ENCODE results near the gene THSD4.

THSD4 gene

DNA sequence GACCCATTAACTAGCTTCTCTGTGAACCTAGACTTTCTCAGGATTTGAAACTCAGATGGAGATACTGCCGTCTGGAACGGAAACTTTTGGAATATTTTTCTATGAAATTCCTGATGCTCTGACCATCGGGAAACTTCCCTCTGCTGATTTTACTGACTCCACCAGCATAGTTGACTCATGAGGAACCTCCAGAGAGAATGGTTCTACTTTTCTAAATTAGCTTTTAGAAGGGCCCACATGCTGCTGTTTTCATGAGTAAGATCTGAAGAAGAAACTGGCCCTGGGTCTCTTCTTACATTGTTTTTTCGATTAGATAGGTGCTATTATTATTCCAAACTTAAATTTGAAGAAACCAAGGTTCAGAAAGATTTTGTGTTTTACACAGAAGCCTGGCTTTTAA is 368.8 kb downstream of the THSD4 start:
- Histone ChIP-seq H3K27me3 (ENCODE audit: insufficient read depth, low read length) (no peaks in the 10 kb centered on the region), H3K36me3 (ENCODE audit: insufficient read depth, low read length) (no peaks in the 10 kb centered on the region), H3K4me1 (ENCODE audit: control insufficient read depth, insufficient read depth, low read length, unreplicated experiment) (no peaks in the 10 kb centered on the region), H2AFZ (ENCODE audit: low read length, unreplicated experiment) (no peak overlapping the region), H3K79me2 (ENCODE audit: control insufficient read depth, insufficient read depth, low read length, unreplicated experiment) (no peaks in the 10 kb centered on the region), H3K4me3 (ENCODE audit: low read depth, low read length) (no peak overlapping the region), H3K27ac (ENCODE audit: low read depth, low read length) (no peak overlapping the region)

DNA sequence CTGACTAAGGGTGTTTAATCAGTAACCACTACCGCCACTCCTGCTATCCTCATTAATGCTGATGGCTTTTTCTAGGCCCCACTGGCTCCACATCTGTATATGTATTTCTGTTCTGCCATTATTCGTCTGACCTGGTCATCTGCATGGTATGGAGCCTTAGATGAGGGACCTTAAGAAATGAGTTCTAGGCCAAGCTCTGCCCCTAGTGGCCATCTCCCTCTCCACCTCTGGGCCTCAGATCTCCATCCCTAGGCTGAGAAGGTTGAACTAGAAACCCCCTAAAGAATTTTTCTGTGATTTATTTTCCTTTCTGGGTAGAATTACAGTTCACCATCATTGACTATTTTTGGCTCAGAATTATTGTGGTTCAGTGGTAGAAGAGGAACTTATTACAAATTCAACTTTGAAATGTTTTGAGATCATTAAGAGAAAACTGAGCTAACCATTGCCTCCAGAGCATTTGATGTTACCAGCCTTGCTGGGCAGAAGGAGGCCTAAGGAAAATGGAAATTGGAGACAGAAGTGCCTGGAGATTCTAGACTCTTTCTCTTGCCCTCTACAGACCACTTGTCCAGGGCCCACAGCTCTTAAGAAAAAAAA is 369.9 kb downstream of the THSD4 start:
- H3K27me3 ChIP-seq (ENCODE audit: insufficient read depth, low read length): no peaks in the 10 kb centered on the region
- no peaks in the 10 kb centered on the region for H3K79me2 ChIP-seq (ENCODE audit: control insufficient read depth, insufficient read depth, low read length, unreplicated experiment)
- H3K27ac ChIP-seq (ENCODE audit: low read depth, low read length): no peak overlapping the region
- H3K4me3 ChIP-seq (ENCODE audit: low read depth, low read length): no peak overlapping the region
- H3K4me1 ChIP-seq (ENCODE audit: control insufficient read depth, insufficient read depth, low read length, unreplicated experiment): no peaks in the 10 kb centered on the region
- no peaks in the 10 kb centered on the region for H3K36me3 ChIP-seq (ENCODE audit: insufficient read depth, low read length)
- H2AFZ ChIP-seq (ENCODE audit: low read length, unreplicated experiment): no peak overlapping the region

DNA sequence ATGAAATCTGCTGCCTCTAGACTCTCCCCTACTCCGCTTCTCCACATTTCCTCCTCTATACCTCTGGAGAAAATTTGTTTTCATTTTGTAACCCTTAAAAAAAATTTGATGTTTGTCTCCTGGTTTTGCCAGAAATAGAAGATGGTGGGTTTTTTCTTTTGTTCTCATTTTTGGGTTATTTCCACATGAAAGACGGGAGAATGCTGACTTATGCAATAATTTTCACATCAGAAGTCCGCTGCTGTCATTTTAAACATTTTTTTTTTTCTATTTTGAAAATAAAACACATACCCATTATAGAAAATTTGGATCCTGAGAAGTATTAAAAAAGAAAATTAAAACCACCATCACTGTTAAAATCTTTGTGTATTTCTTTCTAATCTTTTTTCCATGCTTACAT is 374.3 kb downstream of the THSD4 start:
- no peak overlapping the region for H2AFZ ChIP-seq (ENCODE audit: low read length, unreplicated experiment)
- no peak overlapping the region for H3K27ac ChIP-seq (ENCODE audit: low read depth, low read length)
- no peaks in the 10 kb centered on the region for H3K79me2 ChIP-seq (ENCODE audit: control insufficient read depth, insufficient read depth, low read length, unreplicated experiment)
- H3K4me1 ChIP-seq (ENCODE audit: control insufficient read depth, insufficient read depth, low read length, unreplicated experiment): no peaks in the 10 kb centered on the region
- no peaks in the 10 kb centered on the region for H3K27me3 ChIP-seq (ENCODE audit: insufficient read depth, low read length)
- H3K4me3 ChIP-seq (ENCODE audit: low read depth, low read length): no peak overlapping the region
- H3K36me3 ChIP-seq (ENCODE audit: insufficient read depth, low read length): no peaks in the 10 kb centered on the region

DNA sequence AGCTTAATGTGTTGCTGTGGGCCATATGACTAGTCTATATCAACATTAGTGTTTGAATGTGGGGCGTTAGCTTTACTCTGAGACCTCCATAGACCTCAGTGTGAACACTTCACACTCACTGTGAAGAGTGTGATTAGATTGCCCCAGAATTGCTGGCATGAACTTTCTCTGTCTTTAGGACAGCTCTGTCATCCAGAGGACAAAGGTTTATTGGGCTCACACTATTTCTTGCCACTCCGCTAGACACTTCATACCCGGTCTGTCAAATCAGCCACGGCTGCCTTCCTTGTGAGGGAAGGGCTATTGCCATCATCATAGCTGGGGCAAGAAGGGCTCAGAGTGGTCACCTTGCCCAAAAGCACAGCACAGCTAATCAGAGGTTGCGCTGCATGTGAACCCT is 378.3 kb downstream of the THSD4 start:
- peaks cover 10% of the 10 kb centered on the region for H3K4me1 ChIP-seq (ENCODE audit: control insufficient read depth, insufficient read depth, low read length, unreplicated experiment)
- H3K27me3 ChIP-seq (ENCODE audit: insufficient read depth, low read length): no peaks in the 10 kb centered on the region
- H3K27ac ChIP-seq (ENCODE audit: low read depth, low read length): no peak overlapping the region
- no peaks in the 10 kb centered on the region for H3K36me3 ChIP-seq (ENCODE audit: insufficient read depth, low read length)
- no peak overlapping the region for H2AFZ ChIP-seq (ENCODE audit: low read length, unreplicated experiment)
- no peak overlapping the region for H3K4me3 ChIP-seq (ENCODE audit: low read depth, low read length)
- no peaks in the 10 kb centered on the region for H3K79me2 ChIP-seq (ENCODE audit: control insufficient read depth, insufficient read depth, low read length, unreplicated experiment)

DNA sequence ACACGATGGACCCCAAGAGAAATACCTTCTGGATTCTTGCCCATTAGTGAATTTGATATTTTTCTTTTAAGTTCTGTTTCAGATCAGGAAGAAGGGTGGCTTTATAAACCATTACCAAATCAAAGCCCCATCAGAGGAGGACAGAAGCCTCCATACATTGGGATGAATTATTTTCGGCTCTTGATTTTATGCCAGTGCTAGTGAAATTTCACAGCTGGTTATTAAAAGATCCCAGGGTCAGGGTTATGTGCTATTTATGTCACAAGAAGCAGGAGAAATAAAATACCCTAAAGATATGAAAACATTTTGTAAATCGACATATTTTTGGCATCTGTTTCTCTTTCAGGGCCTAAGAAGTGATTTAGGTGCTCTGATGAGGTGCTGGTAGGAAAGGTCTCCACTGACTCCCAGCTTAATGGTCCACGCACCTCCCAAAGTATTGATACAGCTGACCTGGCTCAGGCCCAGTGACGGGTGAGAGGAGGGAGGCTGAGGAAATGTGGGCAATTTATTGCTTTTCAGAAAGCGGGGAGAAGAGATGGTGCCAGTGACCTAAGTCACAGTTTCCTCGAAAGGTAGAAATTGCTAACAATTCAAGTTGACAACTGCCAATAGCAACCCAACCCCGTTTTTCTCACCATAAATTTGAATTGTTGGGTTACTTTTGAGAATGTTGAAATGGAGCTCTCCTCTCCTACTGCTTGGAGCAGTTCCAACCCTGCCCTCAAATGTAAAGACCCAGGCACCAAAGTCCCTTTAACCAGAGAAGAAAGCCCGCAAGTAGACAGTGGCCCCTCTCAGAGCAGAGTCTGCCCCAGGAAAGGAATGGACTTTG is 379.5 kb downstream of the THSD4 start:
- Histone ChIP-seq H3K36me3 (ENCODE audit: insufficient read depth, low read length) (no peaks in the 10 kb centered on the region), H3K27me3 (ENCODE audit: insufficient read depth, low read length) (no peaks in the 10 kb centered on the region), H3K4me1 (ENCODE audit: control insufficient read depth, insufficient read depth, low read length, unreplicated experiment) (peaks cover 10% of the 10 kb centered on the region), H2AFZ (ENCODE audit: low read length, unreplicated experiment) (no peak overlapping the region), H3K79me2 (ENCODE audit: control insufficient read depth, insufficient read depth, low read length, unreplicated experiment) (no peaks in the 10 kb centered on the region), H3K4me3 (ENCODE audit: low read depth, low read length) (no peak overlapping the region), H3K27ac (ENCODE audit: low read depth, low read length) (no peak overlapping the region)

DNA sequence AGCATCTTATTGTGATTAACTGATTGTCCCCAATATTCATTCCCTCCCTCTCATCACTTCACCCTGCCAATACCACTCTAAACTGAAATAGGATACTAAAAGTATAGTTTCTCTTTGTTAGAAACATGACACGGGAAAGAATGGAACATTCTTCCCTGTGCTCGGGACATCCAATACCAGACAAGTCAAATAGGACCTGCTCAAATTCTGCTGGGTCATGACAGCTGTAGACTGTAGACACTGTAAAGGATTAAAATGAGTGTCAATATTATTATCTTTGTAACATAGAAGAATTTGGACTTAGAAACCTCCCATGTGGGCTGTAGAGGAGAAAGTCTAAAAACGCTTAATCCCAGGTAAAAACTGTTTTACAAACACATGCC is 380.1 kb downstream of the THSD4 start:
- Histone ChIP-seq H3K36me3 (ENCODE audit: insufficient read depth, low read length) (0 out of 2 replicates have a peak, but pooled peaks cover under 1% of the 10 kb centered on the region), H3K4me1 (ENCODE audit: control insufficient read depth, insufficient read depth, low read length, unreplicated experiment) (peaks cover 10% of the 10 kb centered on the region), H3K4me3 (ENCODE audit: low read depth, low read length) (no peak overlapping the region), H2AFZ (ENCODE audit: low read length, unreplicated experiment) (no peak overlapping the region), H3K27ac (ENCODE audit: low read depth, low read length) (no peak overlapping the region), H3K79me2 (ENCODE audit: control insufficient read depth, insufficient read depth, low read length, unreplicated experiment) (no peaks in the 10 kb centered on the region), H3K27me3 (ENCODE audit: insufficient read depth, low read length) (no peaks in the 10 kb centered on the region)

DNA sequence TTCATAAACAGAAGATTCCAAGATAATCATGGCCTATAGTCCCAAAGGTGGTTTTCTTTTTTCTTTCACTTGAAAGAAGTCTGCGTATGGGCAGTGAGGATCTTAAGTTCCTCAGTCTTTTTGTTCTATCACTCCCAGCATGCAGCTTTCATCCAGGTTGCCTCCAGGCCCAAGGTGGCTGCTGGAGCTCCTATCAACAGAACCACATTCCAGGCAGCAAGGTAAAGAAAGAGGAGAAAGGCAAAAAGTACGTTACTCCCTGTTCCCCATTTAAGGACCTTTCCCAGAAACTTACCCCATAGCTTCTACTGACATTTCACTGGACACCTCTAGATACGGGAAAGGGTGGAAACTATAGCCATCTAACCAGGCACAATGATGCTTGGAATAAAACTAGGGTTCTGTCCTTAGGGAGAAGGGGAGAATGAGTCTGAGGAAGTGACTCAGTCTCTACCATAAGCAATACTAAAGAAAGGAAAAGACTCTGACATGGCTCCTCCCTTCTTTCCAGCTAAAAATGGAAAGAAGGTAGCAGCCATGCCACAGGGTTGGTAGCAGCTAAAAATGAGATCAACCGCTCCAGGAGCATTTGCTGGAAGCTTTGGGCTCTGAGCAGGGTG is 381.2 kb downstream of the THSD4 start:
- H2AFZ ChIP-seq (ENCODE audit: low read length, unreplicated experiment): no peak overlapping the region

DNA sequence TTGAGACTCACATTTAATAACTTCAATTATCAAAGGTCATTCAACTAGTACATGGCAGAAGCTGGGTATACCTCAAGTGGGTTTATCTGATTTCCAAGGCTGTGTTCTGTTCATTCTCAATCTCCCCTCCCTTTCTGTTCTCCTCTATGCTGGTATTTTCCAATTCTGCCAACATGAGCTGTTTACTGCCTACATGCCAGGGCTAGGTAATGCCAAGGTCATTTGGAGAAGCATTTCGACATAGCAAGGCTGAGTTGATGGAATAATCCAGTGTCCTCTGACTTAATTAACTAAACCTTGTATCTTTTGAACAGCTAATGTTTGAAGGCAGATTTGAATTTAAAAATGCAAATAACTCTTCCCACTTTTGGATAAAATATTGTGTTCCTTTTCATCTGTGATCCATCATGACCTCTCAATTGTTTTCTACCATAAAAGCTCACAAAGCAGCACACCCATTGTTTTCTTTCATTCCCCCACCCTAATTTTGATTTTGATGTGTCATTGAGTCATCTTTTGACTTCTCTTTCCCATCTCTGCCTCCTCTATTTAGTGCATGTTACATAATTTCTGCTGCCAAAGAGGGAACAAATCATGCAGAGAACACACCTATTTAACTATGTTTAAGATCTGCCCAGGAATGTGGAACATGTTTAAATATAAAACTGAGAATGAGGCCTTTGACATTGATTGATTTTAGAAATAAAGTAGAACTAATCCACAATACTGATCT is 386.2 kb downstream of the THSD4 start:
- Histone ChIP-seq H3K27ac (ENCODE audit: low read depth, low read length) (no peak overlapping the region), H3K4me1 (ENCODE audit: control insufficient read depth, insufficient read depth, low read length, unreplicated experiment) (peaks cover 13% of the 10 kb centered on the region), H3K27me3 (ENCODE audit: insufficient read depth, low read length) (no peaks in the 10 kb centered on the region), H3K79me2 (ENCODE audit: control insufficient read depth, insufficient read depth, low read length, unreplicated experiment) (no peaks in the 10 kb centered on the region), H3K36me3 (ENCODE audit: insufficient read depth, low read length) (peaks cover 3% of the 10 kb centered on the region; the same call in 1 of the 2 replicates), H2AFZ (ENCODE audit: low read length, unreplicated experiment) (no peak overlapping the region), H3K4me3 (ENCODE audit: low read depth, low read length) (no peak overlapping the region)

More for the DNA sequence above, 381.2 kb downstream of the THSD4 start:
- peaks cover 3% of the 10 kb centered on the region; the same call in 1 of the 2 replicates for H3K36me3 ChIP-seq (ENCODE audit: insufficient read depth, low read length)
- no peak overlapping the region for H3K4me3 ChIP-seq (ENCODE audit: low read depth, low read length)
- peak overlapping the region; percentile 31 for H3K27ac ChIP-seq (ENCODE audit: low read depth, low read length)
- H3K27me3 ChIP-seq (ENCODE audit: insufficient read depth, low read length): no peaks in the 10 kb centered on the region
- peaks cover 13% of the 10 kb centered on the region for H3K4me1 ChIP-seq (ENCODE audit: control insufficient read depth, insufficient read depth, low read length, unreplicated experiment)
- no peaks in the 10 kb centered on the region for H3K79me2 ChIP-seq (ENCODE audit: control insufficient read depth, insufficient read depth, low read length, unreplicated experiment)

DNA sequence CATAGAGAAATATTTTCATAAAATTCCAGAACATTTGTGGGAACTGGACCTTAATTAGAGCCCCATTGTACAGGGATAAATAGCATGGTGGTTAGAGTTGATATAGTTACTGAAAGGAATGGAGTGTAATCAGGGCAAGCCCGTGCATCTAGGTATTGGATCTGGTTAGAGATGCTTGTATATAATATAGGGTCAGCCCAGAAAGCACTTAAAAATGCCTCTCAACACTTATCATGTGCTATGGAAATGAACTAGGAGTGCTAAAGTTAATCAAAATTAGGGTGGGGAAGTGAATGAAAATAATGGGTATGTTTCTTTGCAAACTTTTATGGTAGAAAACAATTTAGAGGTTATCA is 386.8 kb downstream of the THSD4 start:
- Histone ChIP-seq H3K4me3 (ENCODE audit: low read depth, low read length) (no peak overlapping the region), H3K27me3 (ENCODE audit: insufficient read depth, low read length) (no peaks in the 10 kb centered on the region), H3K27ac (ENCODE audit: low read depth, low read length) (no peak overlapping the region), H2AFZ (ENCODE audit: low read length, unreplicated experiment) (no peak overlapping the region), H3K79me2 (ENCODE audit: control insufficient read depth, insufficient read depth, low read length, unreplicated experiment) (no peaks in the 10 kb centered on the region), H3K4me1 (ENCODE audit: control insufficient read depth, insufficient read depth, low read length, unreplicated experiment) (peaks cover 7% of the 10 kb centered on the region), H3K36me3 (ENCODE audit: insufficient read depth, low read length) (peaks cover 3% of the 10 kb centered on the region; the same call in 1 of the 2 replicates)

DNA sequence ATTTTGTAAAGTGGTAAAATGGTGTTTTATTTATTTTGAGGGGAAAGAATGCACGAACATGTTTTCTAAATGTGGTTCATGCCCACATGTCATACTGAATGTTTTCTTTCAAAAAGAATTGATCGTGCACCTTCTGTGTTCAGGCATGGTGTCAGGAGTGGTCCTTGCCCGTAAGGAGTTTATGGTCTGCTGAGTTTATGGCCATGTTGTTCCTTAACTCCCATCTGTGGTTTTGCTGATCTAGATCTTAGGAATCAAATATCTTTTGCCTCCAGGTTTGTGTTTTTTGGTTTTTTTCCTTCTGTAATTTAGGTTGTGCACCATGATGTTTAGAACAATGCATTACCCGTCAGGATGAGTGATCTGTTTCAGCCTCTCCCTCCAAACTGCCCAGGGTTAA is 390.7 kb downstream of the THSD4 start:
- no peaks in the 10 kb centered on the region for H3K27me3 ChIP-seq (ENCODE audit: insufficient read depth, low read length)
- no peak overlapping the region for H2AFZ ChIP-seq (ENCODE audit: low read length, unreplicated experiment)
- peaks cover 7% of the 10 kb centered on the region for H3K4me1 ChIP-seq (ENCODE audit: control insufficient read depth, insufficient read depth, low read length, unreplicated experiment)
- no peak overlapping the region for H3K4me3 ChIP-seq (ENCODE audit: low read depth, low read length)
- H3K79me2 ChIP-seq (ENCODE audit: control insufficient read depth, insufficient read depth, low read length, unreplicated experiment): no peaks in the 10 kb centered on the region
- no peak overlapping the region for H3K27ac ChIP-seq (ENCODE audit: low read depth, low read length)
- no peaks in the 10 kb centered on the region for H3K36me3 ChIP-seq (ENCODE audit: insufficient read depth, low read length)

Data from ACC112 (cell line).